Measurements from ENCODE around the gene GREB1L. TPM values are rescaled to one million over a fixed set of nuclear protein-coding genes. Genes with fewer than 3 reads are reported as not detected.

GREB1L gene
- total and polyA plus RNA-seq, 2 of the 13 experiments (the other 11 are each of a cell fraction or from before 2014, with no cell fraction given), result 0.17 to 0.66 TPM

GRCh38 chr18:21242141-21242779 is at the start of gene GREB1L (continued):
- TF ChIP-seq, protein P1, sequence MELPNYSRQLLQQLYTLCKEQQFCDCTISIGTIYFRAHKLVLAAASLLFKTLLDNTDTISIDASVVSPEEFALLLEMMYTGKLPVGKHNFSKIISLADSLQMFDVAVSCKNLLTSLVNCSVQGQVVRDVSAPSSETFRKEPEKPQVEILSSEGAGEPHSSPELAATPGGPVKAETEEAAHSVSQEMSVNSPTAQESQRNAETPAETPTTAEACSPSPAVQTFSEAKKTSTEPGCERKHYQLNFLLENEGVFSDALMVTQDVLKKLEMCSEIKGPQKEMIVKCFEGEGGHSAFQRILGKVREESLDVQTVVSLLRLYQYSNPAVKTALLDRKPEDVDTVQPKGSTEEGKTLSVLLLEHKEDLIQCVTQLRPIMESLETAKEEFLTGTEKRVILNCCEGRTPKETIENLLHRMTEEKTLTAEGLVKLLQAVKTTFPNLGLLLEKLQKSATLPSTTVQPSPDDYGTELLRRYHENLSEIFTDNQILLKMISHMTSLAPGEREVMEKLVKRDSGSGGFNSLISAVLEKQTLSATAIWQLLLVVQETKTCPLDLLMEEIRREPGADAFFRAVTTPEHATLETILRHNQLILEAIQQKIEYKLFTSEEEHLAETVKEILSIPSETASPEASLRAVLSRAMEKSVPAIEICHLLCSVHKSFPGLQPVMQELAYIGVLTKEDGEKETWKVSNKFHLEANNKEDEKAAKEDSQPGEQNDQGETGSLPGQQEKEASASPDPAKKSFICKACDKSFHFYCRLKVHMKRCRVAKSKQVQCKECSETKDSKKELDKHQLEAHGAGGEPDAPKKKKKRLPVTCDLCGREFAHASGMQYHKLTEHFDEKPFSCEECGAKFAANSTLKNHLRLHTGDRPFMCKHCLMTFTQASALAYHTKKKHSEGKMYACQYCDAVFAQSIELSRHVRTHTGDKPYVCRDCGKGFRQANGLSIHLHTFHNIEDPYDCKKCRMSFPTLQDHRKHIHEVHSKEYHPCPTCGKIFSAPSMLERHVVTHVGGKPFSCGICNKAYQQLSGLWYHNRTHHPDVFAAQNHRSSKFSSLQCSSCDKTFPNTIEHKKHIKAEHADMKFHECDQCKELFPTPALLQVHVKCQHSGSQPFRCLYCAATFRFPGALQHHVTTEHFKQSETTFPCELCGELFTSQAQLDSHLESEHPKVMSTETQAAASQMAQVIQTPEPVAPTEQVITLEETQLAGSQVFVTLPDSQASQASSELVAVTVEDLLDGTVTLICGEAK (IDR thresholded peaks at IDR 0.05), result no peak
- TF ChIP-seq, protein P1 (CRISPR knock-in tag; IDR thresholded peaks at IDR 0.05), result 0 out of 2 replicates have a peak, but pooled peaks have one; percentile 42
- TF ChIP-seq MAZ (IDR thresholded peaks at IDR 0.05; ENCODE audit: borderline replicate concordance, low read depth, low read length) (no peak), MAZ (CRISPR knock-in tag; IDR thresholded peaks at IDR 0.05; ENCODE audit: low read depth) (0 out of 2 replicates have a peak, but pooled peaks have one; percentile 37), ZNF263 (CRISPR knock-in tag; IDR thresholded peaks at IDR 0.05) (peak; percentile 27; the same call in 1 of the 2 replicates), SMAD3 (CRISPR knock-in tag; IDR thresholded peaks at IDR 0.05) (no peak), NR2F2 (IDR thresholded peaks at IDR 0.05; ENCODE audit: borderline replicate concordance, low read depth) (no peak), NCOA2 (CRISPR knock-in tag; IDR thresholded peaks at IDR 0.05) (no peak), POLR2A (IDR thresholded peaks at IDR 0.05; ENCODE audit: insufficient read depth in 1 of 2, low read depth in 2 of 2, low read length in 2 of 2) (no peak), TGIF2 (CRISPR knock-in tag; IDR thresholded peaks at IDR 0.05) (no peak), HNRNPK (IDR thresholded peaks at IDR 0.05; ENCODE audit: low read depth, low read length, poor library complexity, severe bottlenecking) (peak; percentile 35), TFE3 (CRISPR knock-in tag; IDR thresholded peaks at IDR 0.05) (no peak), ZNF382 (CRISPR knock-in tag; IDR thresholded peaks at IDR 0.05; ENCODE audit: borderline replicate concordance) (no peak), ARNTL (CRISPR knock-in tag; IDR thresholded peaks at IDR 0.05) (no peak), STAG1 (CRISPR knock-in tag; IDR thresholded peaks at IDR 0.05) (peak; percentile 64), ZFP37 (CRISPR knock-in tag; IDR thresholded peaks at IDR 0.05; ENCODE audit: borderline replicate concordance) (no peak)
- TF ChIP-seq, protein P2, sequence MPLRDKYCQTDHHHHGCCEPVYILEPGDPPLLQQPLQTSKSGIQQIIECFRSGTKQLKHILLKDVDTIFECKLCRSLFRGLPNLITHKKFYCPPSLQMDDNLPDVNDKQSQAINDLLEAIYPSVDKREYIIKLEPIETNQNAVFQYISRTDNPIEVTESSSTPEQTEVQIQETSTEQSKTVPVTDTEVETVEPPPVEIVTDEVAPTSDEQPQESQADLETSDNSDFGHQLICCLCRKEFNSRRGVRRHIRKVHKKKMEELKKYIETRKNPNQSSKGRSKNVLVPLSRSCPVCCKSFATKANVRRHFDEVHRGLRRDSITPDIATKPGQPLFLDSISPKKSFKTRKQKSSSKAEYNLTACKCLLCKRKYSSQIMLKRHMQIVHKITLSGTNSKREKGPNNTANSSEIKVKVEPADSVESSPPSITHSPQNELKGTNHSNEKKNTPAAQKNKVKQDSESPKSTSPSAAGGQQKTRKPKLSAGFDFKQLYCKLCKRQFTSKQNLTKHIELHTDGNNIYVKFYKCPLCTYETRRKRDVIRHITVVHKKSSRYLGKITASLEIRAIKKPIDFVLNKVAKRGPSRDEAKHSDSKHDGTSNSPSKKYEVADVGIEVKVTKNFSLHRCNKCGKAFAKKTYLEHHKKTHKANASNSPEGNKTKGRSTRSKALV (CRISPR knock-in tag; IDR thresholded peaks at IDR 0.05), result peak; percentile 87
- TF ChIP-seq, protein P3, sequence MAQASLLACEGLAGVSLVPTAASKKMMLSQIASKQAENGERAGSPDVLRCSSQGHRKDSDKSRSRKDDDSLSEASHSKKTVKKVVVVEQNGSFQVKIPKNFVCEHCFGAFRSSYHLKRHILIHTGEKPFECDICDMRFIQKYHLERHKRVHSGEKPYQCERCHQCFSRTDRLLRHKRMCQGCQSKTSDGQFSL (CRISPR knock-in tag; IDR thresholded peaks at IDR 0.05), result no peak

Data from HepG2 (cell line).